Stimulated activated CD8-positive, alpha-beta memory T cell treated with anti-CD3 and anti-CD28 coated beads, Interleukin-4, amount 100 ng/mL, for 48 hours (primary cell): Measurements from ENCODE around the gene HS6ST1.

Experiments used
- DNase-seq: peaks from one replicate; pipeline ENCODE4 v3.0.0-alpha.2; 2020

HS6ST1 gene

GRCh38 chr2:128298286-128298685 is 20.4 kb downstream of the HS6ST1 start:
- DNase-seq: no peak

DNA sequence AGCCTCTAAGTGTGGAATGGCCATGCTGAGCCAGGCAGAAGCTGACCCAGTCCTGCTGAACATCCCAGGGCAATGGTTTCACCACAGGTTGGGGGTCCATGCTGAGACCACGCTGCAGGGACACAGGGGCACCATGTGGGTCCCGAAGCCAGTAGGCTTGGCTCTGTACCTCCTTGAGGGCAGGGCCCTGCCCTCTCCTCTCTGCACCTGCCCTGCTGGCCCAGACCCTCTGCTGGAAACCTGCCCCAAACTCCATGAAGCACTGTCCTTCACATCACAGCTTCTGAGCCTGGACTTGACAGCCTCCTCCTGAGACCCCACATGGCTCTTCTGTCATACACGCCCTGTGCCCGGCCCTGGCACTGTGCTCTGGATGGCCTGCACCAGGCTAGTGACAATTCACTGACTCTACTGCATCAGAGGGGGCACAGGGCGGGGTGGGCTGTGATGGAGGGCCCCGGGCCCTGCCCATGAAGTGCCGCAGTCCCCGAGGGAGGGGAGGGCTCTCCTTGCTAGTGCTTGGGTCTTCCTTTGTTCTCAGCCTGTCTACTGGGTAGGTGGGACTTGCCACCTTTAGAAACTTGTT is 24.7 kb downstream of the HS6ST1 start:
- no peak for DNase-seq

DNA sequence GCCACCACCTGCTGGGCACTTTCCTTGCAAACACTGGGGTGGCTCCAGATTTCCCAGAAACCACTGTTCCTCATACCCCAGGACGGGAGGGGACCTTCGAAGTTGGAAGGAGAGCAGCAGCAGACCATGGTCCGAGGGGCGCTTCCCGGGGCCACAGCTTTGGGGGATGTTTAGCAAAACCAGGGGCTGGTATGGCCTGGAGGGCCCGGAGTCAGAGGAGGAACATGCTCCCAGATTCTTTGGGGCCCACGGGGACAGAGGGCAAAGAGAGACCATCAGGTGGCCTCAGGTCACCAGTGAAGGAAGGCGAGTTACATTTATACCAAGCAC is 25.3 kb downstream of the HS6ST1 start:
- DNase-seq: no peak

DNA sequence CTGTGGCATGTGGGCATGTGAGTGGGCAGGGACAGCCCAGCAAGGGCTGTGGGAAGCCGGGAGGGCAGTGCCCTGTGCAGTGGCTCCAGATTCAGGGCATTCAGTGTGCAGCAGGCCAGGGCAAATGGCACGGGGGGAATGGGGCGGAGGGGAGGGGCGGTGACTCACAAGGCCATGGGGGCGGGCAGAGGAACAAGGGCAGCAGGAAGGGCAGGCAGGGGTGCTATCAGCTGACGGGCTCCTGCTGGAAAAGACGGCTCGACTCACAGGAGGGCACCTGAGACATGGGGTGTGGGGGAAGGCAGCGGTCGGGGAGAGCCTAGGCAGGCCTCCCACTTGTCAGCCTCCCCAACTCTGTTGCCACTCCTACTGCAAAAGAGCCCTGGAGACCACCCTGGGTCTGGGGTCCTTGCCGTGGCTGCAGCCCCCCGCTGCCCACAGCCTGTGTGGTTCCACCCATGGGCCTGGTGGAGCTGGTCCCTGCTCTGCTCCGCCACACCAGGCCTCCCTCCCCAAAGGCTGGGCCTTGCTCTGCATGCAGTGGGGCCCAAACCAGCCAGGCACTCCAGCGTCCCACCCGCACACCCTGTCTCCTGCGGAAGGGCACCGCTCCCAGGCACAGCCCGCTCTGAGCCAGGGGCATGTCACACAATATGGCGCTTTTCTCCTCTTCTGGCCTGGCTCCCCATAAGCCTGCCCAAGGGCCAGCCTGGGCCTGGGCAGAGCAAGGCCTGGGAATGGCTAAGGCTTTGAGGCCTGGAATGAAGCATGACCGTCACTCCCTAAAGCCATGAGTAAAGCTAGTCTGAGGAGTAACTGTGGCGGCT is 25.9 kb downstream of the HS6ST1 start:
- DNase-seq: no peak

- no peak for DNase-seq
Observed at GRCh38 chr2:128291844-128292598, 26.6 kb downstream of the HS6ST1 start.

DNA sequence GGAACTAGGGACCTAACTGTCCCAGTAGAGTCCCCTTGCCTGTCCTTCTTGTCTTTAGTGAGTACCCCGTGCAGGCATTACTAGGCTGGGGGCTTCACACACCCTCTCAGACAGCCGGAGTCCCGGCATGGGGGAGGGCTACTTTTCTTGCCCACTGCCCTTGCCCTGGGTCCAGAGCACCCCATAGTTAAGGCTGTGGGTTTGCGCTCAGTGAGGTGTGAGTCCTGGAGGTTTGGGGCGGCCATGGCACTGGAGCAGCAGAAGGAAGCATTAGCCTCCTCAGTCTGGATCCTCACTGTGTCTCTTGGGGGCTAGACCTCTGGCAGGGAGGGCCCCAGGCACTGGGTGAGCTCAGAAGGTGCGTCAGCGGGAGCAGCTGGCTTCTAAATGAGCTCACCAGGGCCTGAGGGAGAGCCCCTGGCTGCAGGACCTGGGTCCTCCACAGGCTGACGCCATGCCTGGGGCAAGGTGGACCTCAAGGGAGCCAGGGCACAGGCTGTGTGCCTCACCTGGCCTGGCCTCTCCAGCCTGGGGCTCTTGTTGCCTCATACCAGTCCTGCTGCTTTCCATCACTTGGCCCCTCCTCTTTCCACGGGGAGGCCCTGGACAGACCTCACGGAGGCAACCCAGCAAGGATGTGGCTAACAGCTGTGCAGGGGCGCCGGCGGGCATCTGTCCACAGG is 27.4 kb downstream of the HS6ST1 start:
- DNase-seq: no peak

GRCh38 chr2:128290356-128290755 is 28.3 kb downstream of the HS6ST1 start:
- no peak for DNase-seq

DNA sequence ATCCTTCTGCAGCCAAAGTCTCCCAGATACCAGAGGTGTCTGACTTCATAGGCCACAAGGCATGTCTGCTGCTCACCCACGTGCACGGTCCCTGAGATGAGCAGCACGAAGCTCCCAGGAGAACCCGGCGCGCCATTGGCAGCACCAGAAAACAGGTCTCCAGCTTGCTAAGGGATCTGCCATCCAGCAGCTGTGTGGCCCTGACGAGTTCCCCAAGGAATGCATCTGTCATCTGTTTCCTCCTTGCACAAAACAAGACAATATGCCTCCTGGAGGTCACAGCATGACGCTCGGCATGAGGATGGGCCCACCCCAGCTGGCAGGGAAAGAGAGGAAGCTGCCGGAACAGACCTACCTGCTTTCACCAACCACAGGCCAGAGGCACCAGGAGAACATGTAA is 29.2 kb downstream of the HS6ST1 start:
- no peak for DNase-seq

DNA sequence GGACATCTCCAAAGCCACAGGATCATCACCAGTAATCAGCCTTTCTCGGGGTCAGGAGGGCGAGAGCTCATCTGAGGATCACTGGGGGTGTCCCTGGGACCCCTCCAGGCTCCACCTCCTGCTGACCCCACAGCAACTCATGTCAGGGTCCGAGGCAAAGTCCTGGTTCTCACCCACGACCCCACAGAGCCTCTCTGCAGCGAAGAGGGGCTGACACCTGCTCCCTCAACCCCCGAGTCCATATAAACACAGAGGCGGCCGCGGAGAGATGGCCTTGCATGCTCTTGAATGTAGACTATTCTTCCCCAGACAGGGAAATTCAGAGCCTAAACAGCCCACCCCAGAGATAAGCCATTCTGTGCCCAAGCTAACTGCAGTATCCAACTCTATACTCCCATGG is 29.9 kb downstream of the HS6ST1 start:
- DNase-seq: no peak

DNA sequence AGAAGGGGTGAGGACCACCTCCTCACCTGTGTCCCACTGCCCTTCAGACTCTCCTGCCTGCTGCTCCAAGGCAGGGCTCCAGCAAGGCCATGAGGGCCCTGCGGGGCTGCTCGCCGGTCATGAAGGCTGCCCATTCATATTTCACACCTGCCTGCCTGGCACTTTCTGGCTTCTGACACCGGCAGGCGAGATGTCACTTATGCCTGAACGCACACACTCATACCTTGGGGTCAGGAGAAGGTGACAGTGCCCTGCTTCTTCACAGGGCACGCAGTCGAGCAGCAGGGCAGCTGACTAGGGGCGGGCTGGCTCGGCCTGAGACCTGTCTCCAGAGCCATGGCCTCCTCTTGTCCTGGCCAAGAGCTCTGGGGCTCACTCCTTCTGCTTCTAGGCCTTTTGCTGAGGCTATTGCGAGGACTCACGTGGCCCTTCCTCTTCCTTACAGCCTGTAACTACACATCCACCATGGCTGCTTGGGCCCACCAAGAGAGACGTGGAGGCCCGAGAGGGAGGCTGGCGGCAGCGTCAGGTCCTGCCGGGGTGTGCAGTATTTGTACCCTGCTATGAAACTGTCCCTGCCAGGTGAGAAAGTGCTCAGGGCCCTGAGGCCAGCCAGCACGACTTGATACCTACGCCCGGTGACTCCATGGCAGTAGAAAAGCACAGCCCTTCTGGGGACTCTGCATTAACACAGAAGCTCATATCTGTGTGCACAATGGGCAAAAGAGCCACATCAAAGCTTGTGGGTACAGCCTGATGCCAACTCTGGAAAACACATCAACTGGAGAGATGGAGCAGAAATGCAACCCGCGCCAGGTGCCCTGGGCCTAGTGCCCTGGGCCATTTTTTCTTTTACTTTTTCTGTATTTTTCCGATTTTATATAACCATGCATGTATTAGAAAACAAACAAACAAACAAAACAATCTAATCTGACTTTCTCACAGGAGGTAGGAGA is 30.6 kb downstream of the HS6ST1 start:
- no peak for DNase-seq

DNA sequence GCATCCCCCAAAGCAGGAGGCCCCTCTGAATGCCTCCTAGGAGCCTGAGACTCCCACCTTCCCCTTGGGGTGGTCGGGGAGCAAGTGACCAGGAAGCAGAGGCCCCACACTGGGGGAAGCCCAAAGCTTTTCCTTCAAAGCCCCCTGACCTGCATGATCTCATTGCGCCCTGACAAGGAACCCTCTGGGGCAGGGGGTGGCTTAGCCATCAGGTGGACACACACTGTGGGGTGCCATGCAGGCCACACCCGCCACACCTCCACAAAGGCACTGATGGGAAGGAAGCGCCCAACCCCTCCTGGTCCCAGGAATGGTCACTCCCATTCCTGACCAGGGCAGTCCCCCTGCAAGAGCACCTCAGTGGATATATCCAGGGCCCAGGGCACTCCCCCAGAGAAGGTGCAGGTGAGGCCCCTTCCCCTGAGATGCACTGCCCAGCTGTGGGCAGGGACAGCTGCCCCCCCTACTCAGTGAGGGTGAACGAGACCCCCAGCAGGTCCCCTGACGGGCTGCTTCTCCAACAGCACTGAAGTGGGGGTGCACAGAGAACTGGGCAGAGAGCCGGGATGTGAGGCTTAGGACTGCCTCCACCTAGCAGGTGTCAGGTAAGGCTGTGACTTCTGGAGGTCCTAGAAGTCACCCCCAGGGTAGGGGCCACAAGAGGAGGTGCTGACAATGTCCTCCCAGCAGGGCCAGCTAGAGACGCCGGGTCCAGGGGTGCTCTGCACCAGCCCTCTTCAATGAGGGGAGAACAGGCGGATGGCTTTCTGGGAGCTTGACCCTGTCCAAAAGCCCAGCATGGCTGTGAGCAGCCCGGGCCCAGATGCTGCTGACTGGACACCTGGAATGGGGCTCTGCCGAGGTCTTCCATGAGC is 31.5 kb downstream of the HS6ST1 start:
- no peak for DNase-seq

GRCh38 chr2:128286011-128286721 is 32.5 kb downstream of the HS6ST1 start:
- DNase-seq: no peak

DNA sequence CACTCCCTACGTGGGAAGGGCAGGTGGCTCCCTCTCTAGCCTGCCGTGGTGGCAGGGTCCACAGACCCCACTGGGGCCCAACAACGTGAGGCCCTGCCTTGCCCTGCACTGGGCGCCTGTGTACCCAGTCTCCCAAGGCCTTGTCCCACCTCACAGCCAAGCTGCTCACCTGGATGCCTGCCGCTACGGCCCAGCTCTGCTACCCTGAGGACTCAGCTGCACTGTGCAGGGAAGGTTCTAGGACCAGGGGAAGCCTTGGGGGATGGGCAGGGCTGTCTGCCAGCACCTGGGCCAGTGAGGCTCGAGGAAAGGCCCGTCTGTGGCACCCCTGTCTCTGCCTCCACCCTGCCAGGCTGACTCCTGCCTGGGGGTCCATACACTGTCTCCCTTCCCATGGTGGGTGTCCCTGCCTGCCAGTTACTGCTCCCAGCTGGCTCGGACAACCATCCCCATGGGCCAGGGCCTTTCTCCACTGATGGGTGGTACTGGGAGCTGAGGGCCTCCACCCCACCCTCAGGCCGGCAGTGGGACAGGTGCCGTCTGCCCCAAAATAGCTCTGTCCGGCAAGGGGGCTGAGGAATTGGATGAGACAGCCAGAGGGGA is 33.2 kb downstream of the HS6ST1 start:
- DNase-seq: no peak

GRCh38 chr2:128284841-128285240 is 33.8 kb downstream of the HS6ST1 start:
- DNase-seq: no peak

DNA sequence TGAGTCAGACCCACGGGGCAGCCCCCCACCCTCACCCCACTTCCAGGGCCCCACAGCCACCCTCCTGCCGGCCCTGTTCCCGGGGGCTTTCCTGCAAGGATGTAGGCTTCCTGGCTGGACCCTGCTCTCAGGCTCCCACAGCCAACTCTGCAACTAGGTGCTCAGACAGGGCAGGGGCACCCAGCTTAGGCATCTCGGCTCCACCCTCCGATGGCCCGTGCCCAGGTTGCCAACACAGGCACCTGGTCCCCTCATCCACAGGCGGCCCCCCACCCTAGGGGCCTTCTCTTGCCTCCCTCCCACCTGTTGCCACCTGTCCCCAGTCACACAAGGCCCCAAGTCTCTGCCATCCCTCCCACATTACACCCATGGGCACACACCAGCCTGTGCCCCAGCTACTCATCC is 34.6 kb downstream of the HS6ST1 start:
- DNase-seq: no peak

GRCh38 chr2:128282976-128283810 is 35.5 kb downstream of the HS6ST1 start:
- DNase-seq: no peak

- no peak for DNase-seq
Observed at GRCh38 chr2:128282246-128282975, 36.3 kb downstream of the HS6ST1 start.

GRCh38 chr2:128281852-128282245 is 36.8 kb downstream of the HS6ST1 start:
- no peak for DNase-seq
